ENCODE data around the gene XK.

The XK gene

DNA sequence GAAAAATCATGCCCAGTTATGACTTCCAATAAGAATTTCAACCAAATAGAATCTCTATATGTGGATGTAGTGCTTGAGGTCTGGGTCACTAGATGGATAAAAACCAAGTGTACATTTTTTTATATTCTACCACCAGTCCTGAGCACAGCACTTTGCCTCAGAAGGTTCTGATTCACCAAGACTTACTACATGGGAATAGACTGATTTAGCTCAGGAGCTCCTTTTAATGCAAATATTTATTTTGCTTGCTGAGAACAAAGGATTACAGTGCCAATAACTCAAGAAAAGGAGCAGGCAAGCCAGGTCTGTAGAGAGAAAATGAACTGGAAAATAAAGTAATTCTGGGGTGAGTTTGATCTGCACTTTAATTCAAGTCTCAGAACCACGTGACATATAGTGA is 6.4 kb upstream of the XK start:
- no peak for DNase-seq (ENCODE audit: low read depth in 3 of 3)

DNA sequence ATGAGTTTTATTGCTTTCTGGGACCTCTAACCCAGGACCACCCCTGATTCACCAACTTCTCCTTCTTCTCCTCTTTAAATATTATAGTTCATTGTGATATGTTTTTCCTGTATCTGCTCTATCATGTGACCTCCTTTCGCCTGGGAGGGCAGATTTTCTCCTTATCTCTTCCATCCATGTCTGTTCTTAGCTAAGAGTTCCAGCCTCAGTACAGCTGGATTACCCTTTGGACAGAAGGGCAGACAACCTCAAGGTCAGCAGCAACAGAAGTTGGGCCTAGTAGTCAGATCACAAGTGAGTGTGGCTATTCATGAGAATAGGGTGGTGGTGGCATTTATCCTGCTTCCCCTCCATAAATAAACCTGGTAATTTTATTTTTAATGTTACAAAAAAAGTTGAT is 5.7 kb upstream of the XK start:
- DNase-seq (ENCODE audit: low read depth in 3 of 3) = no peak

DNA sequence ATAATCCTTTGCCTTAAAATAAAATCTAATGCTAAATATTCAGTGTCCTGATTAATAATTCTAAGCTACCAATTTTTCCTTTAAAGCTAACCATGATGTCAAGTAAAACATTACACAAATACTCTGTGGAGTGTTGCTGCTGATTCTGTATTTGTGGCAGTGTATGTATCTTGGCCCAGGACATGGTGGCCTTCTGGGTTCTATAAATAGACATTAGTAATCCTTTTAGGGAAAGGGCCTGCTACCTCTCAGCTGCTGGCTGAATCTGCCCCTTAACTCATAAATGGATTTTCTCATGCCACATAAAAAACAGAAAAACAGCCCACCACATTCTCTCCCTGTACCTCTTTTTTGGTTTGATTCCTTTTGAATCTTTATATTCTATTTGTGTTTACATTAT is 1.2 kb upstream of the XK start:
- DNase-seq (ENCODE audit: low read depth in 3 of 3) = no peak

DNA sequence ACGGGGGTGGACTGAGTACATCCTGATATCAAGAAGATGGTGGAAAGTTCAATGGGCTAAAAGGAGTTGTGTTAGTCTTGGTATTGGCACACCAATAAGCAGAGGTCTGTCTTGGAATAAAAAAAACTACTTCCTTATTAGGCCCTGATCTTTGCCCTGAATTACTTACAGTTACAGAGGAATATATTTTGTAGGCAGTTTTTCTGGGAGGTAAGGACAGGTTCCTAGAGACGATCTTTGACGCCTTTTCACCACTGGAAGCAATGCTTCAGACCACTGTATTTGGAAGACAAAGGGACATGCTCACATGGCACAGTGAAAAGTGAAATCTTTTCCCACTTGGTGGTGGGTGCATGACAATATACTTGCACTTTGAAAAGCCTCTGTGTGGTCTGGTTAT is 618 bp upstream of the XK start:
- DNase-seq (ENCODE audit: low read depth in 3 of 3) = no peak

DNA sequence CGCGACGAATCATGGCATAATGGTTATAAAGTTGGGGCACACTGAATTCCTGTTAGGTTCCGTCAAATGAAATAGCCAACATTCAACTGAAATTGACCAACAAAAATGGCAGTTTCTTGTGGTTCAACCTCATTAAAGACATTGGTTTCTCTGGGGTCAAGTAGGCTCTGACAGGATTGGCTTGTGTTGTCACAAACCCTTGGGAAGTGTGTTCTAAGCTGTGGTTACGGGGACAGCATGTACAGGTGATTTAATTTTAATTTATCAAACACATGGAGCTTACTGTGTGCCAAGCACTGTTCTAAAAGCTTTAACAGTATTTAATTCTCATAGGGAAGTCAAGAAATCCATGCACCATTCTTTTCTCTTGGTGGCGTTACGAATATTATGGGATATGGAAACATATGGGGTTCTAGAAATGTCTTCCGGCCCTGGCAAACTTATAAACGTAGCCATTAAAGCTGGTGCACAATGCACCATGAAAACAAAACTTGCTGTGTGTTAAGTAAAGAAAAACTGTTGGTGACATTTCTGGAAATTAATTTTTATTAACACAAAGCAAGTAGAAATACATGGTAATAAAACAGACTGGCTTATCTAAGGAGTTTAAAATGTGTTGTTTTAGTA is 891 bp downstream of the XK start:
- DNase-seq (ENCODE audit: low read depth in 3 of 3) = no peak

DNA sequence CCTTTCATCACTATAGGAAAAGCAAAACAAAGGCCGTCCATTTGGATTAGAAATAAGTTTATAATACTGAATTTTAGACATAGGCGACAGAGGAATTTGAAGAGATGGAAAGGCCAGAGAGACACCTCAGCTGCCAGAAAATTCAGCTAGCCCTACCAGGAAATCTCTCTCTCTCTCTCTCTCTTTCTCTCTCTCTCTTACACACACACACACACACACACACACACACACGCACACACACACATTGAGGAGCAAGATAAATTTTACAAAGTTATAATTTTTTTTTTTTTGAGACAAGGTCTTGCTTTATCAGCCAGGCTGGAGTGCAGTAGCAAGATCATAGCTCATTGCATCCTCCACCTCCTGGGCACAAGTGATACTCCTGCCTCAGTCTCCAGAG is 1.4 kb downstream of the XK start:
- no peak for DNase-seq (ENCODE audit: low read depth in 3 of 3)

DNA sequence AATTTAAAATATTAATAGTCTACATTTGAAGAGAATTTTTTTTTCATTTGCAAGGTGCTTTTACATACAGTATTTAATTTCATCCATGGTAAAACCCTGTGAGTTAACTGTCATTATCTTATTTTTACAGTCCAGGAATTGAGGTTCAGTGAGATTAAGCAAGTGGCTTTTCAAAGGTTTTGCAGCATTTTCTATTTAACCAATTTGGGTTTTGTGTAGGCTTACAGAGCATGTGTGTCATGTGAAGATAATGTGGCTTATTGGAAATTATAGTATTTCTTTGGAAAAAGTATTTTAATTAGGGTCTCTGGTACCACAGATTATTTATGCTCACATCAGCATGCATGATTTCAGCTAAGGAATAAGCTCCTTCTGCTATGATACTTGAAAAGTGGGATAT is 4.5 kb downstream of the XK start:
- DNase-seq (ENCODE audit: low read depth in 3 of 3) = no peak

DNA sequence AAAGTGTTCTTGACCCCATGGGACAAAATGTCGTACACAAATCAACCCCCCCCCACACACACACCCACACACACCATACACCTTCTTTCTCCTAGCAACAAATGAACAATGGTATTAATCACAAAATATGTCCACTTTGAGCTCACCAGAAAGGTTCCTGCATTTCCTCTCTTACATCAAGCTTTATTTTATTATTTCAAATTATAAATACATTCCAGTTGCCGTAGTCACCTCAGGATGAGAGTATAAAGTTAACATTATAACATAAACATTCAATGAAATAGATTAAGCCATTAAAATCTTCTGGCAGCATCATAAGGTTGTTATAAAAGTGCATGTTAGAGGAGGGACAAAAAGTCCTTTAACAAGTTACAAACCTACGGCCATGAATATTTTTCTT is 7.3 kb downstream of the XK start:
- no peak for DNase-seq (ENCODE audit: low read depth in 3 of 3)

DNA sequence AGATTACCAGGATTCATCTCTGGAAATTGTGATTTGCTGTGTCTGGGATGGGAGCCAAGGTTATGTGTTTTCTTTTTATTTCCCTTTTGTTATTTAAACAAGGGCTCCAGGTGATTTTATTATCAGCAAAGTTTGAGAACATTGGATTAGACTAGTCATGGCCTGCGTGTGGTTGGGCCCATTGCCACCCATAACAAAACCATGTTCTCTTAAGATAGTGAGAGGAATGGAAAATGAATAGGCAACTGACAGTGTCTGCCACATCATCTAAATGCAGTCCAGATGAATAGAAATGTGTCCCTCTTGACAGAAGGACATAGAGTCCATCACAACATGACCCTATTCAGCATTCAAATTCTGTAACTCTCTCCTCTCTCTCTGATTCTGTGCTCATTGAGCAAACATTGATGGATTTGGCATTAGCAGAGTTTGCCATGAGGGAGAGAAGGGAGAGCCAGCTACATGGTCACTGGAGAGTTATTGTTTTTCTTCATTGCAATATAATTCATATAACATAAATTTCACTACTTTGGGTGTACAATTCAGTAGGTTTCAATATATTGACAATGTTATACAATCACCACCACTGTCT is 11.7 kb downstream of the XK start:
- no peak for DNase-seq (ENCODE audit: low read depth in 3 of 3)

DNA sequence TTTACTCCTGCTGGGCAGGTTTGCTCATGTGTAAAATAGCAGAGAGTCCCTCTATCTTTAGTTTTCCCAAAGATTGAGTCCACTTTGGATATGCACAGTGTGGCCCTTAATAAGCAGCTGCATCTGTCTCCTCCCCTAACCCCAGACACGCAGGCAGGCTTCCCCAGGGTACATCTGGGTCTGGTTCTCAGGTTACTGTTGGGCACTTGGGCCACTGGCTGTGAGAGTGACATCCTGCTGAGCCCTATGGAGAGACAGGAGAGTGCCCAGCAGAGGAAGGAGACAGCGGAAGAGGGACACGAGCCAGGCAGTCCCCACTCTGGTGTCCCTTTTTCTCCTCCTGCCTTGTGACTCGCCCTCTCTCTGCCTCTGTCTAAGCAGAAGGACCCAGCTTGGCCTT is 16.0 kb downstream of the XK start:
- DNase-seq (ENCODE audit: low read depth in 3 of 3) = no peak

DNA sequence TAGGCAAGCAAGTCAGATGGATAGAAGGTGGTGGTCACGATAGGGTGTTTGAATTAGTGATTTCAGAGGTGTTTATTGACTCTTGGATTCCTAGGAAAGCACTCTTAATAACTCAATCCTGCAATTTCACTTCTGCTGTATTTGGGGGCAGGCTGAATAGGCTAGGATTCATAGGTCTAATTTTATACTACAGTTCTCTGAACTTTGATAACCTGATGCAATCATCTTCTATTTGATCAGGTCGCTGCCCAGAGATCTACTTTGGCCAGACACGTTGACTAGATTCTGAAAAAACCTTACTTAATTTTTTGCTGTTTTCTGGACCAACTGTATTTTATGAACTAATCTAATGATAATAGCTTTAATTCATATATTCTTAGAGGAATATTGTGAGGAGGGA is 26.4 kb downstream of the XK start:
- DNase-seq (ENCODE audit: low read depth in 3 of 3) = no peak

DNA sequence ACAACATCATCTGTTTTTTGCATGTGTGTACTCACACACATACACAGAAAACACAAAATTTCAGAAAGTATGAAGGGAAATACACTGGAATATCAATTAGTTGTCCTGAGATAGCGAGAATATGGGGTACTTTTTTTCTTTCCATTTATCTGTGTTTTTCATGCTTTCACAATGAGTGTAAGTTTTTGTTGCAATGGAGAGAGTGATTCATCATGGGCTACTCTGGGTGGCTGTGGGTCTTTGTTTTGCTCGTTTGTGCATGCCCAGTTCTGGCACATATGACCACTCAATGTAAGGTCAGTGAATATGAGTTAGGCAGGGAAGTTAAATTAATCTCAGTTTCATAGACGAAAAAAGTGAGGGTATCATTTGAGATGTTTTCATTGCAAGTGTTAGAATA is 26.9 kb downstream of the XK start:
- DNase-seq (ENCODE audit: low read depth in 3 of 3) = no peak

DNA sequence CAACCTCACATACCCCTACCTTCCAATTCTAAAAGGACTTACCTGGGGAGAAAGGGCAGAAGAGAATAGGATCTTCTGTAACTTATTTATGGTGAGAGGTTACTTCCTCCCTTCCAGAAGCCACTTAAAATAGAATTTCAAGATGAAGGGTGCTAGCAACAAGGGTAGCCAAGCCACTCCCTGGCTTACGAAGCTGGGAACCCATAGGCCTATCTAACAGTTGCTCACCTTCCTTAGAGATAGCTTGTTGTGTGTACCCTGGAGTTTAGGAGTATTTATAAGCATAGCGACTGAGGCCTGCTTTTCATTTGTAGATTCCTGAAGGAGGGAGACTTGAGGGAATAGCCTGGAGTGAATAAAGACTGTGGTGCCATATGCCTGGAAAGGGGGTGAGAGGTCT is 28.9 kb downstream of the XK start:
- no peak for DNase-seq (ENCODE audit: low read depth in 3 of 3)

DNA sequence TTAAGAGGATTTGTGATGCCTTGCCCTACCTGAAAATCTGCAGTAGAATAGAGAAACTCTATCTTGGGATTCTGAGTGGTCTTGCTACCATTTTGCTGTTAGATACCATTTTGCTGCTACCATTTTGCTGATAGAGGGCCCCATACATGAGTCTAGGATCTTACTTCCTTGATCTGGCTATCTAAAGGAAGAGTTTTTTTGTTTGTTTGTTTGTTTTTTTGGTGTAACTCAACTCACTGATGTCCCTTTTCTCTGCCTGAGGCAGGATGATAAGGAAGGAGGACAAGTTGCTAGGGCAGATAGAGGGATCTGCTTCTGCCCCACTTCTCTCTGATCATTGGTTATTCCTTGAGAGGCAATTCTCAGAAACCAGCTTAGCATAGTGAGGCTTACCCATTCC is 31.0 kb downstream of the XK start:
- DNase-seq (ENCODE audit: low read depth in 3 of 3) = no peak

DNA sequence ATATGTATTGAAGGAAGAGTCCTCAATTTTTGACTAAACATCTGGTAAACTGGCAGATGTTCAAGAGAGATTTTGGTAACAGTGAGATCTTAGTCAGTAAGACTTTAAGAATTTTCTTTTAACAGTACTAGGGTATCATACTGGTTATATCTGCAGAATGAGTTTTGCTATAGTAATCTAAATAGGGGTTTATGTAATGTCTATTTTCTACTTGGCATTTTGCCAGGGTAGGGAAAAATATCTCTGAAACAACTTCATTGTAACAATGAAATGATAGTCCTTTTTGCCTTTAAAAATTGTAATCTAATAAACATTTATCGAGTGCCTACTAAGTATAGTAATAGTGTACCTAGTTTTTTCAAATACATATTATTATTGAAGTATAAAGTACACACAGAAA is 32.1 kb downstream of the XK start:
- no peak for DNase-seq (ENCODE audit: low read depth in 3 of 3)

DNA sequence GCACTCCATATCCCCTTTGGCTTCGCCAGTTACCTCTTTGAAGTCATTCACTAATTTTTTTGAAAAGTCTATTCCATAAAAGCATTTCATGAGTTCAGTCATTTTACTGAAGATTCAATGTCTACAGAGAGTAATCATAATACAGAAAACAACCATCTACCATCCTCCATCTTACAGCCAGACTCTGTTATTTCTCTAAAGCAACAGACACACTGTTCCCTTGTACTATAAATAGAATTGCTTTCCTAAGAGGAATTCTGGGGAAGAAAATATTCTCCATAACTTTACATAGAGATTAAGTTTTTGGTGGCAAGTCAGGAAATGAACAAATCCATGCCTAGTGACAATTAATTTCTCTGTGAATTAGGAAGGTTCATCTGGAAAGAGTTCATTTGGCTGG is 37.0 kb downstream of the XK start:
- DNase-seq (ENCODE audit: low read depth in 3 of 3) = no peak

DNA sequence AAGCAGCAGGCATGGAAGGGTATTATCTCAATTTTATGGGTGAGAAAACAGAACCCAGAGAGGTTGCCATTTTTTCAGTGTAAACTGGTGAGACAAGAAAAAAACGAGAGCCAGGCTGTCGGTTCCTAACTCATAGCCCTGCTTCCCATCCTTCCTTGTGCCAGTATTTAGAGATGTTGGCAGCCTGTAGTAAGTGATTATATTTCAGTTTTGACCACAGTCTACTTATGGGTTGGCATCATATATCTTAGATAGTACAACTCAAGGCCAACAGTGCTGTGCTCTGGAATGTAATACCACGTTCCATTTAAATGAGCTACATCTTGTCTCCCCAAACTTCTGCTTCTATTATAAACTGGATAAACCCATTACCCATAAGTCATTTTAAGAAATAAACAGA is 40.8 kb downstream of the XK start:
- no peak for DNase-seq (ENCODE audit: low read depth in 3 of 3)

DNA sequence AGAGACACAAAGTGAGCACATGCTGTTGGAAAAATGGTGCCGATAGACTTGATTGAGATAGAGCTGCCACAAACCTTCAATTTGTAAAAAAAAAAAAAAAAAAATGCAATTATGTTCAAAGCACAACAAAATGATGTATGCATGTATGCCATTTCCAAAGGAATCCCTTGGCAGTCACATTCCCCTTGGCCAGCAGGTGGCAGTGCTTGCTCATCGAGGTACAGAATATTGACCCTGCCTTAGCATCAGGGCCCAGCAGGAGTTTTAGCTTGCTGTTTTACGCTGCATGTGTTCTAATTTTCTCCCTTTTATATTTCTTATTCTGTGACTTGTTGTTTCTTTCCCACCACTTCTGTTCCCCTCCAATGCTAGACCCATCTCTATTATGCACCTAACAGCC is 59.8 kb downstream of the XK start:
- DNase-seq (ENCODE audit: low read depth in 3 of 3) = peak; percentile 35 to 50 (median 49)

DNA sequence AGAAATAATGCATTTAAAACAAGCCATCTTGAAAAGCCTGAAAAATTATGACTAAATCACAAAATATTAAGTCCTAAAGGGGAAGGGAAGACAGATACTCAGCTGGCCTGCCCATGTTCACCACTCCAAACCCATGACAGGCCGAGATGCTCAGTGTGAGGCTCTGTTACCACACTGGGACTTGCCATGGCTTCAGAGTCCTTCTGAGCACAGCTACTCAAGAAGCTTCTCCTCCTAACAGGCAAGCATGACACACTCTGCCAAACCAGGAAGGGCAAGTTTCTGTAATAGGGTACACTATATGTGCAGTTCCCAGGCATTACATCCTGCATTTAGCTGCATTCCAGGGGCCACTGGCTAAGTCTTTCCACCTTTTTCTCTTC is 60.2 kb downstream of the XK start:
- DNase-seq (ENCODE audit: low read depth in 3 of 3) = no peak

DNA sequence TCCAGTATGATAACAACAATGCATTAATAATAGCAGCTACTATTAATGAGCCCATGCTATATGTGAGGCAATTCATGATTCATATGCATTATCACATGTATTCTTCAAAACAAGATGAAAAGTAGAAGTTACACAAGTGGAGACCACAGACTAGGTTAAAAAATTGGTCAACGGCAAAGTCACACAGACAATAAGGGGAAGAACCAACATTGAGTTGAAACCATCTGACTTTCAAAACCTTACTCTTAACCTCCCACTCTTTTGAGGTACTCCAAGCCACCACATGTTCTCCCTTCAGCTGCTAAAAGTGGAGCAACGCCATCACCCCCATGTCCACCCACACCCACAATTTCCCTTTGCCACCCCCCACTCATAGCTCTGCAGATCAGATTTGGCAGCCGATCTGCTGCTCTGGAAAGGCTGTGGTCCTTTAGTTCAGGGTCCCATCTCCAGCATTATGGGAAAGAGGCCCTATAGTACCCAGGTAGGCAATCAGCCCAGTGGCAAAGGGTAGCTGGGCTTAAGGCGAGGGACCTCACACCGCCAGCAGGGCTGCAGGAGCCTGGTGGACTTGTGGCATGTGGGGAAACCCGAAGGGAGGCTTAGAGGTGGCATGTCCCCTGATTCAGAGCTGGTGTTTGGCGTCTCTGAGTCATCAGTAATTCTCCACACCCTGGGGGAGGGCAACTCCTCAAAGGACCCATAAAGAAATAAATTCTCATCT is 60.8 kb downstream of the XK start:
- no peak for DNase-seq (ENCODE audit: low read depth in 3 of 3)

DNA sequence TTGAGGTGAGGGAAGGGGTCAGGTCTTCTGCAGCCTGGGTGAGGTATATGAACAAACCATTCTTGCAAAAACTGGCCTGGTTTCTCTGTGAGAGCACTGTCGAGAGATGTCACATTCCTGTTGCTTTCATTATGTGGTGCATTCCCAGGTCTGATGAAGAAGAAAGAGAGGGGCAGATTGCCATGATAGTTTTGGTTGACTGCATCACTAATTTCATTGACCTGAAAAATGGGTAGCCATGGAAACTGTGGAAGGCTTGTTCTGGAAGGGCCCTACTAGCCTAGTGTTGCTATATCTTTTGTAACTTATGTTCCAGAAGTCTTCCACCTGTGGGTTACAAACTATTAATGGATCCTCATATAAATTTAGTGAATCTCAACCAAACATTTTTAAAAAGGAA is 61.4 kb downstream of the XK start:
- no peak for DNase-seq (ENCODE audit: low read depth in 3 of 3)

DNA sequence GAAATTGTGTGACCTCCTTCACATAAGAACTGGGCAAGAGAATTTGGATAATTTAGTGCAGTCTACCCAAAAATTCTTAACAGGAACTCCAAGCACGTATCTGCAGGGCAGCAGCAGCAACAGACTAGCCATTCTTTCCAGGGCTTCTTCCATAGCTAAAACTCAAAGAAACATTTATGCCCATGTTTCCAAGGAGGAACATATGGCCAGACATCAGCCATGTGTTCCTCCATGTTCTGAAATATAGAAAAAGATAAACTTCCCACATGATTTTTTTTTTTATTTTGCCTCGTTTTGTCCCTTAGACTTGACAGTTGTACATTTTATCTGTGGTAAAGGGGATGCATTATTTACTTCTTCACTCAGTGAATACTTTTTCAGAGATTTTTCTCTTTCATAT is 66.7 kb downstream of the XK start:
- DNase-seq (ENCODE audit: low read depth in 3 of 3) = no peak

DNA sequence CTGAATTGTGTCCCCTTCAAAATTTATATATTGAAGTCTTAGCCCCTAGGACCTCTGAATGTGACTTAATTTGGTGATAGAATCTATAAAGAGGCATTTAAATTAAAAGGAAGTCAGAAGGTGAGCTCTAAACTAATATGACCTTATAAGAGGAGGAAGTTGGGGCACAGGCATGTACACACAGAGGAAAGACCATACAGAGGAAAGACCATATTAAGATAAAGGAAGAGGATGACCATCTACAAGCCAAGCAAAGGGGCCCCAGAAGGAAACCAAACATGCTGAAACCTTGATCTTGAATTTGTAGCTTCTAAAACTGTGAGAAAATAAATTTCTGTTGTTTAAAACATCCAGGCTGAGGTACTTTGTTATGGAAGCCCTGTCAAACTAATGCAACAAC is 67.3 kb downstream of the XK start:
- DNase-seq (ENCODE audit: low read depth in 3 of 3) = no peak

DNA sequence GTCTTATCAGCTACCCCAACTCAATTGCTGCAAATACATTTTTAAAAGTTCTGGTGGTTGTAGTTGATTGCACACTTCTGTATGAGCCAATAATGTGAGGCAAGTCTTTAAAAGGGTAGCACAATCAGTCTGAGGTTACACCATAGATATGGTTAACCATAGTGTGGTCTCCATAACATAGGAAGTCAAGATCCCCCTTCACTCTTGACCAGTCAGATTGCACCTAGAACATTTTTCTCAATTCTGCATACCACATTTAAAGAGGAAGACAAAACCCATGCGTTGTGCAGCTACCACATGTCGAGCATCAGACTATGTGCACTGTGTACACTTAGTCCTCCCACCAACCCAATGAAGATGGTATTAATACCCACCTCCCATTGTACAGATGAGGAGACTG is 67.8 kb downstream of the XK start:
- DNase-seq (ENCODE audit: low read depth in 3 of 3) = no peak
